Peyer's patch (tissue), 4 donors: ENCODE measurements around the gene MYPN.

ENCODE experiments used
- CTCF ChIP-seq, 6 experiments: fragments of 450-650 bp in 4 of 6; fragments of 200-600 bp in 2 of 6; sonication (generic) in 1 of 6; IDR thresholded peaks; one replicate each; pipeline ENCODE4 v1.5.1; 2017 to 2019; ENCODE audit warnings: antibody characterized with exemption in 6 of 6, mild to moderate bottlenecking in 3 of 6, moderate library complexity in 1 of 6
- POLR2A ChIP-seq, 2 donors: fragments of 450-650 bp; IDR thresholded peaks; one replicate each; pipeline ENCODE4 v1.5.1; 2017; ENCODE audit warnings: antibody characterized with exemption in 2 of 2, mild to moderate bottlenecking in 2 of 2, moderate library complexity in 2 of 2

DNA sequence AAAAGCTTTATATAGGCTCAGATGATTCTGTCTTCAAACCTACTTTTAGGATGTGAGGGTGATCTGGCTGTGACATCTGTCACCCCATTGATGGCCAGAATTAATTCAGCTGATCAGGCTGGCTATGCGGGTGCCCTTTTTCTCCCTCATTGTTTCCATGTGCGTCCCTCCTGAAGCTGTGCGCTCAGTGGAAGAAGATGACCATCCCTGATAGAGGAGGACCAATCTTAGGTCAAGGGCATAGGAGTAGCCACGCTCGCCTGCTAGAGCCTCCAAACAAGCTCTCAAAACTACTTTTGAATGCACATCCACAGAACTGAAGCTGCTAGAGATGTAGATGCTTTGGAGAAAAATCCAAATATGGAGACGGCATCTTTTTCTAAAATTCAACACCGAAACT is 48.7 kb downstream of the MYPN start:
- TF ChIP-seq CTCF (IDR thresholded peaks at IDR 0.05) (no peak), POLR2A (IDR thresholded peaks at IDR 0.05) (no peak)
